GM12878 (cell line): Measurements from ENCODE around the gene TP53RK. TPM values are rescaled to one million over a fixed set of nuclear protein-coding genes. Genes with fewer than 3 reads are reported as not detected.

Experiments
- ATAC-seq: fragments of 200-7000 bp; cut with Tn5 transposase; 3 replicates; pipeline ENCODE4 v1.9.1; 2020; ENCODE audit warnings: mild to moderate bottlenecking, moderate library complexity
- BruUV-seq: library from RNA; stranded (reverse); fragments of 400-500 nt; replicated peaks from 2 replicates; lab custom pipeline; 2021; lab: Mats Ljungman, UMichigan
- CTCF ChIA-PET: fragments of 300-600 bp; sonication (Branson Sonifier 250); formaldehyde crosslinking; extraction: SDS; loops from one replicate; lab custom pipeline; 2021; ENCODE audit warnings: inconsistent platforms; lab: Yijun Ruan, JAX
- POLR2A ChIA-PET: fragments of 350-600 bp; formaldehyde crosslinking; extraction: SDS; loops from one replicate; lab custom pipeline; 2021; ENCODE audit warnings: inconsistent platforms; lab: Charles Lee
- RAD21 ChIA-PET: fragments of 300-600 bp; sonication (Branson Sonifier 250); formaldehyde crosslinking; loops from one replicate; lab custom pipeline; 2023; ENCODE audit warnings: antibody characterized with exemption; ENCODE audit not compliant: unreplicated experiment; lab: Charles Lee
- SMC1A ChIA-PET: fragments of 300-600 bp; sonication (Branson Sonifier 250); formaldehyde crosslinking; loops from one replicate; lab custom pipeline; 2023; ENCODE audit not compliant: unreplicated experiment, uncharacterized antibody; lab: Charles Lee
- DNase-seq: peaks from one replicate; pipeline ENCODE4 v3.0.0-alpha.2; 2011; ENCODE audit warnings: low read depth, low spot score
- FAIRE-seq: peaks from 3 replicates; lab custom pipeline; 2011; peaks lifted over from hg19 to GRCh38; lab: Jason Lieb, UNC
- H2AFZ ChIP-seq: 2 replicates; pipeline ENCODE4 v1.6.0; 2011; ENCODE audit warnings: low read depth, low read length, control low read depth; ENCODE audit not compliant: control insufficient read depth
- H3K27ac ChIP-seq: 2 replicates; pipeline ENCODE4 v1.5.1; 2011; ENCODE audit warnings: control low read depth; ENCODE audit not compliant: control insufficient read depth, insufficient read depth
- H3K27me3 ChIP-seq, 2 experiments: replicated peaks in 1 of 2; 2 replicates each; pipeline versions ENCODE4 v1.6.0 to v1.6.1; 2011; ENCODE audit warnings: low read length in 1 of 2; ENCODE audit not compliant: control insufficient read depth in 2 of 2, insufficient read depth in 2 of 2
- H3K36me3 ChIP-seq, 2 experiments: 2 replicates each; pipeline ENCODE4 v1.5.1; 2011; ENCODE audit warnings: low read length in 1 of 2; ENCODE audit not compliant: control insufficient read depth in 2 of 2, insufficient read depth in 2 of 2
- H3K4me1 ChIP-seq: 2 replicates; pipeline ENCODE4 v1.6.1; 2011; ENCODE audit warnings: mild to moderate bottlenecking, low read length, moderate library complexity, mixed read lengths; ENCODE audit not compliant: control insufficient read depth, insufficient read depth
- H3K4me2 ChIP-seq: 2 replicates; pipeline ENCODE4 v1.6.0; 2011; ENCODE audit warnings: control low read depth; ENCODE audit not compliant: control insufficient read depth, insufficient read depth
- H3K4me3 ChIP-seq: fragments of 200-600 bp; sonication (generic); 2 replicates; pipeline ENCODE4 v1.5.1; 2016
- H3K79me2 ChIP-seq: 2 replicates; pipeline ENCODE4 v1.6.0; 2011; ENCODE audit warnings: low read length; ENCODE audit not compliant: control insufficient read depth, insufficient read depth
- H3K9ac ChIP-seq: 2 replicates; pipeline ENCODE4 v1.8.0; 2011; ENCODE audit warnings: low read length, control low read depth, mixed read lengths; ENCODE audit not compliant: control insufficient read depth, insufficient read depth
- H3K9me3 ChIP-seq: replicated peaks from 3 replicates; pipeline ENCODE4 v1.5.1; 2011; ENCODE audit warnings: mild to moderate bottlenecking, low read length; ENCODE audit not compliant: control insufficient read depth, insufficient read depth
- H4K20me1 ChIP-seq: 2 replicates; pipeline ENCODE4 v1.6.0; 2011; ENCODE audit not compliant: control insufficient read depth, insufficient read depth
- ASH2L ChIP-seq: fragments of 300-600, 200-600 bp; sonication (generic); IDR thresholded peaks from 2 replicates; pipeline ENCODE4 v1.6.1; 2017; ENCODE audit warnings: low read depth, mild to moderate bottlenecking, borderline replicate concordance
- BRCA1 ChIP-seq: IDR thresholded peaks from 2 replicates; pipeline ENCODE4 v1.6.1; 2011; ENCODE audit warnings: low read depth, low read length, improper control_type of control experiment
- CHD1 ChIP-seq: IDR thresholded peaks from 2 replicates; pipeline ENCODE4 v1.6.1; 2012; ENCODE audit warnings: low read depth, low read length, improper control_type of control experiment
- CHD4 ChIP-seq: fragments of 200-600 bp; sonication (generic); IDR thresholded peaks from 2 replicates; pipeline ENCODE4 v1.6.1; 2016; ENCODE audit warnings: mild to moderate bottlenecking
- EGR1 ChIP-seq, 2 experiments: IDR thresholded peaks; 1 replicate in 1 of 2; 2 replicates in 1 of 2; pipeline ENCODE4 v1.6.1; 2011 to 2012; ENCODE audit warnings: low read depth in 2 of 2, low read length in 2 of 2, borderline replicate concordance in 1 of 2, mild to moderate bottlenecking in 1 of 2, moderate library complexity in 1 of 2
- JUNB ChIP-seq: IDR thresholded peaks from 2 replicates; pipeline ENCODE4 v1.6.1; 2016; ENCODE audit warnings: antibody characterized with exemption, mild to moderate bottlenecking
- RFX5 ChIP-seq: IDR thresholded peaks from 2 replicates; pipeline ENCODE4 v1.6.1; 2011; ENCODE audit warnings: low read depth, low read length, improper control_type of control experiment
- SREBF2 ChIP-seq: IDR thresholded peaks from 2 replicates; pipeline ENCODE4 v1.6.1; 2012; ENCODE audit warnings: mild to moderate bottlenecking, low read length
- ZNF207 ChIP-seq: fragments of 450-650 bp; IDR thresholded peaks from 2 replicates; pipeline ENCODE4 v1.6.1; 2014; ENCODE audit warnings: antibody characterized with exemption, mild to moderate bottlenecking, borderline replicate concordance
- ZZZ3 ChIP-seq: IDR thresholded peaks from 2 replicates; pipeline ENCODE4 v1.6.1; 2011; ENCODE audit warnings: low read depth; ENCODE audit not compliant: control insufficient read depth, insufficient read length
- WGBS: methylation state at CpG from one replicate; pipeline ENCODE4 v1.1.6; 2016; ENCODE audit warnings: low lambda C conversion rate; ENCODE audit not compliant: insufficient replicate concordance, insufficient coverage; ENCODE audit errors: missing lambda C conversion rate; 5-methylcytosine and 5-hydroxymethylcytosine counted together
- in situ Hi-C: fragments of 300-500 bp; cut with MboI; formaldehyde crosslinking; loops from 9 replicates; pipeline ENCODE4 v1.14.3; 2018; ENCODE audit warnings: mixed read lengths
- intact Hi-C: fragments of 100-400 bp; cut with micrococcal nuclease; formaldehyde crosslinking; loops from one replicate; pipeline ENCODE4 v1.14.2; 2022; ENCODE audit not compliant: unreplicated experiment
- polyA plus RNA-seq, 11 experiments: library from polyadenylated mRNA; depleted of rRNA in 4 of 11; unstranded in 6 of 11; stranded (reverse) in 5 of 11; fragments of >200 nt; fragmentation: Nextera tagmentation in 4 of 11; fragmentation: Illumina TruSeq in 1 of 11; extraction: Ambion mirVana in 4 of 11; extraction: Trizol in 1 of 11; gene quantifications; 1 replicate in 1 of 11; 2 replicates in 10 of 11; pipeline versions ENCODE4 v1.2.1 to v1.2.3, GENCODE V29; 2011 to 2016; ENCODE audit warnings: inconsistent platforms in 2 of 11, missing spikeins in 2 of 11, low read depth in 1 of 11
- total RNA-seq, 4 experiments: library from RNA; depleted of rRNA in 3 of 4; stranded (reverse); fragments of >200 nt in 3 of 4; fragmentation: Illumina TruSeq in 1 of 4; extraction: Trizol in 1 of 4; gene quantifications; 2 replicates each; pipeline versions ENCODE4 v1.2.1 to v1.2.3, GENCODE V29; 2013 to 2021
- TF ChIP-seq, protein P1 (sequence below): fragments of 450-650 bp; IDR thresholded peaks from 2 replicates; pipeline ENCODE4 v1.6.1; 2018; ENCODE audit warnings: borderline replicate concordance, mild to moderate bottlenecking; ENCODE audit not compliant: partially characterized antibody
- TF ChIP-seq, protein P2 (sequence below): IDR thresholded peaks from 2 replicates; pipeline ENCODE4 v1.6.1; 2012; ENCODE audit warnings: low read depth, low read length, improper control_type of control experiment
- TF ChIP-seq, protein P3 (sequence below): IDR thresholded peaks from 2 replicates; pipeline ENCODE4 v1.6.1; 2011; ENCODE audit warnings: mild to moderate bottlenecking, low read depth, low read length, moderate library complexity; ENCODE audit not compliant: insufficient replicate concordance

The TP53RK gene
- total and polyA plus RNA-seq, 10 of the 15 experiments (the other 5 are each of a cell fraction or from before 2014, with no cell fraction given), result 3.8 to 23.1 (median 16.1) TPM

DNA sequence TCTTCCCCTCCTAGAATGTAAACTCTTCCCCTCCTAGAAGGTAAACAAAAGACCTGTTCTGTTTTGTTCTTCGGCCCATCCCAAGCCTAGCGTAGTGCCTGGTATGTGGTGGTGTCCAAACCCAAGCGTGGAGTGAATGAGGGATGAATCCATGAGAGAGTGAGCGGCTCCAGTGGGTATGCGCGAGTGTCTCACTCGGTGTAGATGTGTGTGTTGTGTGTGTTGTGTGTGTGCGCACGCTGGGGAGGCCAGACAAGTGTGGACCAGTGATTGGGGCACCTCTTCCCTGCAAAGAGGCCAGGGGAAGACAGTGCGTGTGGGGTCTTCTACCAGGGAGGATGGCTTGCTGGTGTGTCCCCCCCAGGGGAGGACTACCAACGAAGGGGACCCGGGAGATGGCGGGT is 19.8 kb upstream of the TP53RK start:
- Histone ChIP-seq H3K27ac (no peak overlapping the region), H3K79me2 (no peaks in the 10 kb centered on the region), H3K4me3 (no peak overlapping the region), H3K36me3 (no peaks in the 10 kb centered on the region), H3K4me2 (no peak overlapping the region)
- RAD21 ChIA-PET, result no interaction called here
- POLR2A ChIA-PET, result no interaction called here
- FAIRE-seq (no peak), ATAC-seq (no peak), DNase-seq (no peak)
- in situ Hi-C loops, result no loop called here
- intact Hi-C loops, result no loop called here
- 88% methylated on average over 10 of the region's 13 CpGs for WGBS
- no peak for TF ChIP-seq RFX5
- TF ChIP-seq ASH2L, result no peak
- no peak for TF ChIP-seq ZNF207
- no peak for TF ChIP-seq CHD1
- TF ChIP-seq, protein P1, sequence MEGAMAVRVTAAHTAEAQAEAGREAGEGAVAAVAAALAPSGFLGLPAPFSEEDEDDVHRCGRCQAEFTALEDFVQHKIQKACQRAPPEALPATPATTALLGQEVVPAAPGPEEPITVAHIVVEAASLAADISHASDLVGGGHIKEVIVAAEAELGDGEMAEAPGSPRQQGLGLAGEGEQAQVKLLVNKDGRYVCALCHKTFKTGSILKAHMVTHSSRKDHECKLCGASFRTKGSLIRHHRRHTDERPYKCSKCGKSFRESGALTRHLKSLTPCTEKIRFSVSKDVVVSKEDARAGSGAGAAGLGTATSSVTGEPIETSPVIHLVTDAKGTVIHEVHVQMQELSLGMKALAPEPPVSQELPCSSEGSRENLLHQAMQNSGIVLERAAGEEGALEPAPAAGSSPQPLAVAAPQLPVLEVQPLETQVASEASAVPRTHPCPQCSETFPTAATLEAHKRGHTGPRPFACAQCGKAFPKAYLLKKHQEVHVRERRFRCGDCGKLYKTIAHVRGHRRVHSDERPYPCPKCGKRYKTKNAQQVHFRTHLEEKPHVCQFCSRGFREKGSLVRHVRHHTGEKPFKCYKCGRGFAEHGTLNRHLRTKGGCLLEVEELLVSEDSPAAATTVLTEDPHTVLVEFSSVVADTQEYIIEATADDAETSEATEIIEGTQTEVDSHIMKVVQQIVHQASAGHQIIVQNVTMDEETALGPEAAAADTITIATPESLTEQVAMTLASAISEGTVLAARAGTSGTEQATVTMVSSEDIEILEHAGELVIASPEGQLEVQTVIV, result no peak
- TF ChIP-seq, protein P2, sequence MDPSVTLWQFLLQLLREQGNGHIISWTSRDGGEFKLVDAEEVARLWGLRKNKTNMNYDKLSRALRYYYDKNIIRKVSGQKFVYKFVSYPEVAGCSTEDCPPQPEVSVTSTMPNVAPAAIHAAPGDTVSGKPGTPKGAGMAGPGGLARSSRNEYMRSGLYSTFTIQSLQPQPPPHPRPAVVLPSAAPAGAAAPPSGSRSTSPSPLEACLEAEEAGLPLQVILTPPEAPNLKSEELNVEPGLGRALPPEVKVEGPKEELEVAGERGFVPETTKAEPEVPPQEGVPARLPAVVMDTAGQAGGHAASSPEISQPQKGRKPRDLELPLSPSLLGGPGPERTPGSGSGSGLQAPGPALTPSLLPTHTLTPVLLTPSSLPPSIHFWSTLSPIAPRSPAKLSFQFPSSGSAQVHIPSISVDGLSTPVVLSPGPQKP, result no peak
- no peak for TF ChIP-seq ZZZ3
- no peak for TF ChIP-seq JUNB
- no peak for TF ChIP-seq EGR1 (IDR thresholded peaks at IDR 0.05; ENCODE audit: borderline replicate concordance in 1 of 2, low read depth in 2 of 2, low read length in 2 of 2)
- no peak for TF ChIP-seq CHD4
- TF ChIP-seq, protein P3, sequence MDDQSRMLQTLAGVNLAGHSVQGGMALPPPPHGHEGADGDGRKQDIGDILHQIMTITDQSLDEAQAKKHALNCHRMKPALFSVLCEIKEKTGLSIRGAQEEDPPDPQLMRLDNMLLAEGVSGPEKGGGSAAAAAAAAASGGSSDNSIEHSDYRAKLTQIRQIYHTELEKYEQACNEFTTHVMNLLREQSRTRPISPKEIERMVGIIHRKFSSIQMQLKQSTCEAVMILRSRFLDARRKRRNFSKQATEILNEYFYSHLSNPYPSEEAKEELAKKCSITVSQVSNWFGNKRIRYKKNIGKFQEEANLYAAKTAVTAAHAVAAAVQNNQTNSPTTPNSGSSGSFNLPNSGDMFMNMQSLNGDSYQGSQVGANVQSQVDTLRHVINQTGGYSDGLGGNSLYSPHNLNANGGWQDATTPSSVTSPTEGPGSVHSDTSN, result no peak
- TF ChIP-seq BRCA1, result no peak
- no peak for TF ChIP-seq SREBF2
- TF ChIP-seq, all 136 proteins: peak for 0
- CTCF ChIA-PET, result no interaction called here
- H2AFZ ChIP-seq, result no peak overlapping the region
- no peak overlapping the region for H3K9ac ChIP-seq
- peaks cover 2% of the 10 kb centered on the region; the same call in 1 of the 3 replicates for H3K9me3 ChIP-seq
- H4K20me1 ChIP-seq, result no peaks in the 10 kb centered on the region
- BruUV-seq, result no TSS peak
- H3K27me3 ChIP-seq, result peaks cover 3 to 11% of the 10 kb centered on the region in 2 experiments
- no peaks in the 10 kb centered on the region for H3K4me1 ChIP-seq
- SMC1A ChIA-PET, result no interaction called here
